Esophagus muscularis mucosa (tissue), 3 donors: ENCODE results near the gene UBE2U.

Experiments used
- CTCF ChIP-seq, 3 experiments: fragments of 200-600 bp in 2 of 3; fragments of 450-650 bp in 1 of 3; sonication (generic) in 2 of 3; IDR thresholded peaks; one replicate each; pipeline ENCODE4 v1.5.1; 2017 to 2019; ENCODE audit warnings: antibody characterized with exemption in 3 of 3, mild to moderate bottlenecking in 2 of 3, moderate library complexity in 1 of 3
- POLR2AphosphoS5 ChIP-seq, 2 donors: sonication (generic); formaldehyde crosslinking; IDR thresholded peaks; one replicate each; pipeline ENCODE4 v1.6.1; 2017; ENCODE audit warnings: antibody characterized with exemption in 2 of 2

- no peak for TF ChIP-seq CTCF (IDR thresholded peaks at IDR 0.05)
- TF ChIP-seq POLR2AphosphoS5 (IDR thresholded peaks at IDR 0.05), result no peak
Observed at GRCh38 chr1:64287071-64287470, 83.6 kb downstream of the UBE2U start.
